ENCODE data around the gene BAG2. TPM values are rescaled to one million over a fixed set of nuclear protein-coding genes. Genes with fewer than 3 reads are reported as not detected.

Gene BAG2
- total RNA-seq, 1 donor: 17.7 TPM

GRCh38 chr6:57207141-57207540, 35.0 kb downstream of the BAG2 start:
- Histone ChIP-seq H2AFZ (ENCODE audit: low read length) (no peak overlapping the region), H3K4me1 (ENCODE audit: insufficient read depth, low read length) (peaks cover 22% of the 10 kb centered on the region), H3K4me2 (ENCODE audit: insufficient read depth, low read length) (no peak overlapping the region), H3K79me2 (ENCODE audit: insufficient read depth, low read length) (peaks cover 93% of the 10 kb centered on the region), H3K9me3 (ENCODE audit: low read depth, low read length) (no peaks in the 10 kb centered on the region), H3K4me3 (ENCODE audit: insufficient read depth, low read length) (no peak overlapping the region), H3K36me3 (ENCODE audit: insufficient read depth, low read length) (peaks cover 16% of the 10 kb centered on the region), H3K27ac (ENCODE audit: low read depth, low read length) (peak overlapping the region; percentile 49), H4K20me1 (ENCODE audit: insufficient read depth, low read length) (peaks cover 6% of the 10 kb centered on the region), H3K27me3 (ENCODE audit: insufficient read depth, low read length) (no peaks in the 10 kb centered on the region)
- peak; percentile 76 for DNase-seq (ENCODE audit: insufficient read length, low spot score, missing footprints)
- TF ChIP-seq CTCF (IDR thresholded peaks at IDR 0.05; ENCODE audit: extremely low read depth, low read depth, low read length): no peak

GRCh38 chr6:57207872-57208271, 35.7 kb downstream of the BAG2 start:
- H3K27ac ChIP-seq (ENCODE audit: low read depth, low read length): no peak overlapping the region
- TF ChIP-seq CTCF (IDR thresholded peaks at IDR 0.05; ENCODE audit: extremely low read depth, low read depth, low read length): no peak

GRCh38 chr6:57209030-57209429, 36.9 kb downstream of the BAG2 start:
- Histone ChIP-seq H3K27me3 (ENCODE audit: insufficient read depth, low read length) (no peaks in the 10 kb centered on the region), H2AFZ (ENCODE audit: low read length) (no peak overlapping the region), H4K20me1 (ENCODE audit: insufficient read depth, low read length) (peaks cover 6% of the 10 kb centered on the region), H3K79me2 (ENCODE audit: insufficient read depth, low read length) (peaks cover 95% of the 10 kb centered on the region), H3K27ac (ENCODE audit: low read depth, low read length) (no peak overlapping the region), H3K4me3 (ENCODE audit: insufficient read depth, low read length) (no peak overlapping the region), H3K36me3 (ENCODE audit: insufficient read depth, low read length) (peaks cover 16% of the 10 kb centered on the region), H3K4me1 (ENCODE audit: insufficient read depth, low read length) (peaks cover 22% of the 10 kb centered on the region), H3K9me3 (ENCODE audit: low read depth, low read length) (no peaks in the 10 kb centered on the region), H3K4me2 (ENCODE audit: insufficient read depth, low read length) (no peak overlapping the region)
- TF ChIP-seq CTCF (IDR thresholded peaks at IDR 0.05; ENCODE audit: extremely low read depth, low read depth, low read length): no peak
- DNase-seq (ENCODE audit: insufficient read length, low spot score, missing footprints): no peak

More at GRCh38 chr6:57207872-57208271, 35.7 kb downstream of the BAG2 start:
- Histone ChIP-seq H3K36me3 (ENCODE audit: insufficient read depth, low read length) (peaks cover 16% of the 10 kb centered on the region), H3K9me3 (ENCODE audit: low read depth, low read length) (no peaks in the 10 kb centered on the region), H4K20me1 (ENCODE audit: insufficient read depth, low read length) (peaks cover 6% of the 10 kb centered on the region), H3K4me2 (ENCODE audit: insufficient read depth, low read length) (no peak overlapping the region), H3K4me3 (ENCODE audit: insufficient read depth, low read length) (no peak overlapping the region), H3K27me3 (ENCODE audit: insufficient read depth, low read length) (no peaks in the 10 kb centered on the region), H3K79me2 (ENCODE audit: insufficient read depth, low read length) (peaks cover 95% of the 10 kb centered on the region), H3K4me1 (ENCODE audit: insufficient read depth, low read length) (peaks cover 22% of the 10 kb centered on the region), H2AFZ (ENCODE audit: low read length) (no peak overlapping the region)
- DNase-seq (ENCODE audit: insufficient read length, low spot score, missing footprints): no peak

GRCh38 chr6:57210060-57210459, 37.9 kb downstream of the BAG2 start:
- H3K9me3 ChIP-seq (ENCODE audit: low read depth, low read length): no peaks in the 10 kb centered on the region
- no peak overlapping the region for H3K4me3 ChIP-seq (ENCODE audit: insufficient read depth, low read length)
- peaks cover 13% of the 10 kb centered on the region for H3K36me3 ChIP-seq (ENCODE audit: insufficient read depth, low read length)
- H3K79me2 ChIP-seq (ENCODE audit: insufficient read depth, low read length): peaks cover 98% of the 10 kb centered on the region
- TF ChIP-seq CTCF (IDR thresholded peaks at IDR 0.05; ENCODE audit: extremely low read depth, low read depth, low read length): no peak
- H3K4me2 ChIP-seq (ENCODE audit: insufficient read depth, low read length): no peak overlapping the region
- no peak for DNase-seq (ENCODE audit: insufficient read length, low spot score, missing footprints)
- no peak overlapping the region for H3K27ac ChIP-seq (ENCODE audit: low read depth, low read length)
- peaks cover 6% of the 10 kb centered on the region for H4K20me1 ChIP-seq (ENCODE audit: insufficient read depth, low read length)
- no peaks in the 10 kb centered on the region for H3K27me3 ChIP-seq (ENCODE audit: insufficient read depth, low read length)
- peaks cover 25% of the 10 kb centered on the region for H3K4me1 ChIP-seq (ENCODE audit: insufficient read depth, low read length)
- H2AFZ ChIP-seq (ENCODE audit: low read length): no peak overlapping the region

Data from osteoblast (primary cell).